IPS-18c (cell line): ENCODE data around the gene TNRC6A.
"Not testable (repeated sequence)": the region's sequence is repeated elsewhere in the genome, so short reads cannot be mapped to it uniquely, and the experiment has no call there.

Source experiments
- H3K4me3 ChIP-seq: 2 replicates; pipeline ENCODE4 v1.7.0; 2013; ENCODE audit warnings: low read depth, mild to moderate bottlenecking, low read length, moderate library complexity; ENCODE audit not compliant: insufficient read depth
- H3K9me3 ChIP-seq: one replicate; pipeline ENCODE4 v1.6.1; 2013; ENCODE audit warnings: mild to moderate bottlenecking, low read length, moderate library complexity; ENCODE audit not compliant: control insufficient read depth, insufficient read depth

The TNRC6A gene

DNA sequence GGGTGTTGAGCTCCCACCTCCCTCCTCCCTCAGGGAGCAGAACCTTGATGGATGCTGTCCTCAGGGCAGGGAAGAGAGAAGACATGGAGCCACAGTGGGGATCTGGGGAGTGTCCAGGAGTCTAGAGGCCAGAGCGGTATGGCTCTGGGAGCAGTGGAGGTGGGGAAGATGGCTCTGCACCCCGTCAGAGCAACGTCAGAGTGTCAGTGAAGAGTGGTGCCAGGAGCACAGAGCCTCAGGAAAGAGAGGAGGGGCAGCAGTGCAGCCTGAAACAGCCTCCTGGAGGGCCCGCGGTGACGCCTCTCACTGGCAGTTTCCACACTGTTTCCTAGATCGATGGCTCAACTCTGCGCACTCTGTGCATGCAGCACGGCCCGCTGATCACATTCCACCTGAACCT is 93.1 kb downstream of the TNRC6A start:
- Histone ChIP-seq H3K9me3 (no peaks in the 10 kb centered on the region), H3K4me3 (no peak overlapping the region)

DNA sequence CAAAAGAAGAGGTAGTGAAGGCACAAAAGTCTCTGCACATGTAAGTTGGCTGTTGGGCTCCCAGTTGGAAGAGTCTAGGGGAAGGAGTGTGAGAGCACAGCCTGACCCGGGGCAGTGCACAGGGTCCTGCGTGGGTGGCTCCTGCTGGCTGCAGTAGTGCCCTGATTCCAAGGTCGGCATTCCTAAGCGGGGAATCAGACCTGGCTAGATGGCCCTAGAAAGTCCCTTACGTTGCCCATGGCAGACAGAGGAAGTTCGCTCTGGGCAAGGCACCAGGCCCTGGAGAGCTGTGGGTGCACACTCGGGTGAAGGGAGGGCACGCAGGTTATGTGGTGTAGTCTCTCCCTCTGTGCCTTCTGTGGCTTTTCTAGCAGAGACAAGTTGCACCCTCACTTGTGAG is 93.5 kb downstream of the TNRC6A start:
- no peak overlapping the region for H3K4me3 ChIP-seq
- H3K9me3 ChIP-seq = no peaks in the 10 kb centered on the region

DNA sequence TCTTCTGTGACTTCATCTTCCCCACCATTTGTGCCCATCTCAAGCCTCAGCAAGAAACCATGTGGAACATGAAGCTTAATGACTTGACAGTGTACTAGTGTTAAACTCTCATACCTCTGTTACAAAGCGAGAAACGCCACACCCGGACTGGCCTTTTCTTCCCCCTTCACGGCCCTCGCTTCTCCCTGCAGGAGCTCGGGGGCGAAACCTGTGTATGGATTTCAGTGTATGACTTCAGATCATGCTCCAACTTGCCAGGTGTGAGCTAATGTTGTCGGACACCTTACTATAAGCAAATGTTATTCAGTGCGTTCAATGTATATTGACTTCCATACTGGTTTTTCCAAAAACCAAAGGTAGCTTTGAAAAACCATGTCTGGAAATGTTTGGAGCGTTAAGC is 96.2 kb downstream of the TNRC6A start:
- Histone ChIP-seq H3K9me3 (no peaks in the 10 kb centered on the region), H3K4me3 (no peak overlapping the region)

DNA sequence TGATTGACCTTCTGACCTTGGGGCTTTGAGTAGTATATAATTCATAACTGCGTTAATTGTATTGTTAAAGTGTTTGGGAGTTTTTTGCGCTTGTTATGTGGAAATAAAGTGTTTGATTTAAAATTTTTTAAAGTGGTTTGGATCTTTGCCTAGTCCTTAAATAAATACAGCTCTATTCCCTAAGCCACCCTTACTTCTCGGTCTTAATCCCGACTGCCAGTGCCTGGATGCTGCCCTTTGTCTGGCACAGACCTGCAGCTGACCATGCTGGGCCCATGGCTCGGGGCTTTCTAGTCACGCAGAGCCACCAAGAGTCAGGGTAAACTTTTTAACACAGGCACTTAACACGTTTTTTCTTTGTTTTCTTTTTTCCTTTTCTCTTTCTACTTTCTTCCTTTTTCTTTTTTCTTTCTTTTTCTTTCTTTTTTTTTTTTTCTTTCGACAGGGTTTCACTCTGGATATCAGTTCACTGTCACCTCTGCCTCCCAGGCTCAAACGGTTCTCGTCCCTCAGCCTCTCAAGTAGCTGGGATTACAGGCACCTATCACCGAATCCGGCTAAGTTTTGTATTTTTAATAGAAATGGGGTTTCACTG is 96.7 kb downstream of the TNRC6A start:
- H3K9me3 ChIP-seq = no peaks in the 10 kb centered on the region
- H3K4me3 ChIP-seq = no peak overlapping the region

DNA sequence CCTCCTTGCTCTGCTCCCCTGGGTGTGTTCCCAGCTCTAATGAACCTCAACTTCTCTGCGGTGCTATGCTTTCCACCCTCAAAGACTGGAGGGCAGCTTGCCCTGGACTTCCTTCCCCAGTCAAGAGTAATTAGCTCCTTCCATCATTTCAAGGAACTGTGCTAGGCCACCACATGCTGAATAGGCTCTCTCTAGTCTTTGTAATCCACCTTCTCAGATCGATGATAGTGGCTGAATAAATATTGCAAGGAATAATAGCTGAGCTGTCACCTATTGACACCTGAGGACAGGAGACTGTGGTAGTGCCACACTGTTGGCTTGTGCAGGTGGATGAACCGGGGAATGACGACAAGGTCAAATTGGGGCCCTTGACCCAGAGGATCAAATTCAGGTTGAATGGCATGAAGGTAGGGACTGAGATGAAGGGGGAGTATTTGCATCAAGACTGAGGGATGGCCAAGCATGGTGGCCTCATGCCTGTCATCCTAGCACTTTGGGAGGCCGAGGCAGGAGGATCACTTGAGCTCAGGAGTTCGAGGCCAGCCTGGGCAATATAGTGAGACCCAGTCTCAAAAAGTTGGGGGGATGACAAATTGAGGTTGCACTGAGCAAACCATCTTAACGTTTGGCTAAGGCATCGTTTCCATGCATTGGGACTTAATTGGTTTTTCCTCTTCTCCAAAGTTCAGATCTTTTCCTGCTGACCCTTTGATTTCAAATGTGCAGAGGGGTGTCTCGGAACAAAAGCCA is 97.5 kb downstream of the TNRC6A start:
- Histone ChIP-seq H3K4me3 (no peak overlapping the region), H3K9me3 (no peaks in the 10 kb centered on the region)

DNA sequence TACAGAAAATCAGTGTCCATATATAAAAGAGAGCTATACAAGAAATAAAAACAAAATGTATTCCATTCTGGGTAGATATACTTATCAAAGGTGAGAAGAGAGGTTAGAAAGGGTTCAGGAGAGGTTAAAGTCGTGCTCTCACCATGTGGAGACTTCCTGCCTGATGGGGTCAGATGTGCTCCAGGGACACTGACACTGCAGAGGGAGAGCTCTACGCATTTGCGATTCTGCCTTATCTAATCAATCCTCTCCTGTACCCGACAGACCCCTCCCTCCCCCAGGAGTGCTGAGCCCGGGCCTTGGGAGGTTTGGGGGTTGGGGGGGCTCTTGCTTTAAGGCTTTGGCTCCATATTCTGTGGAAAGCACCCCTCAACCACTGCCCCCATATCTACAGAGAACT is 99.7 kb downstream of the TNRC6A start:
- Histone ChIP-seq H3K4me3 (no peak overlapping the region), H3K9me3 (no peaks in the 10 kb centered on the region)

DNA sequence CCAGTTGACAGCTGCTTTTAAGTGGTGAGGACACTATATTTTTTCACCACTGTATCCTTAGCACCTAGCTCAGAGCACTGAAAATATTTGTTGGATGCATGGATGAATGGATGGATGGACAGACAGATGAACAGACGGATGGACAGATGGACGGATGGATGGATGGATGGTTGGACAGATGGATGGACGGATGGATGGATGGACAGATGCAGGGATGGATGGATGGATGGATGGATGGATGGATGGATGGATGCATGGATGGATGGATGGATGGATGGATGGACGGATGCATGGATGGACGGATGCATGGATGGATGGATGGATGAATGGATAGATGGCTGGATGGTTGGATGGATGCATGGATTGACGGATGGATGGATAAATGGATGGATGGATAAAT is 103.9 kb downstream of the TNRC6A start:
- H3K9me3 ChIP-seq = no peaks in the 10 kb centered on the region
- H3K4me3 ChIP-seq = no peak overlapping the region

DNA sequence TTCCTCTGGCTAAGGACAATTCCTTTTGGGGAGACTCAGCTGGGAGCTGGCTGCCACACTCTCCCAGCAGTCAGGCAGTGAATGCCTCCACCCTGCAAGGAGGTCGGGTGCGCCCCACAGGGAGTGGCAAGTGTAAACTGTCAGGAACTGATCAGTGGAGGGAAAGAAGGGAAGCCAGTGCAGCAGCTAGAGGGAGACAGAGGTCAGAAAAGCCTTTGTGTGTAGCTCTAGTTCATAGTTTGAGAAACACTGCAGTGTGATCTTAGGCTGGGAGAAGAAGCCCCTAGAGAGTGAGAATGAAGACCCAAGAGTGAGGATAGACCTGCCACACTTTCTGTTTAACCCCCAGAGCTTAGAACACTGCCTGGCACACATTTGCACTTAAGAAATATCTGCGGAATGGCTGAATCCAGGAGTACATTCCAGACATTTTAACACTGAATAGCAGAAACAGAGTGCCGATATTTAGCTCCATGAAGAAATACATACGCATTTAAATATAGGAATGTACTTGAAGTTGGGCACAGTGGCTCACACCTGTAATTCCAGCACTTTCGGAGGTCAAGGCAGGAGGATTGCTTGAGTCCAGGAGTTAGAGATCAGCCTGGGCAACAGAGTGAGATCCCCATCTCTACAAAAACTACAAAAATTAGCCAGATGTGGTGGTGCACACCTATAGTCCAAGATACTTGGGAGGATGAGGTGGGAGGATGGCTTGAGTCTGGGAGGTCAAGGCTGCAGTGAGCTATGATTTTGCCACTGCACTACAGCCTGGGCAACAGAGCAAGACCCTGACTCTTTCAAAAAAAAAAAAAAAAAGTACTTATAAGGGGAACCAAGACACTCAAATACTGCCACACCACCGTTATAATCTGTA is 105.2 kb downstream of the TNRC6A start:
- Histone ChIP-seq H3K9me3 (no peaks in the 10 kb centered on the region), H3K4me3 (no peak overlapping the region)

DNA sequence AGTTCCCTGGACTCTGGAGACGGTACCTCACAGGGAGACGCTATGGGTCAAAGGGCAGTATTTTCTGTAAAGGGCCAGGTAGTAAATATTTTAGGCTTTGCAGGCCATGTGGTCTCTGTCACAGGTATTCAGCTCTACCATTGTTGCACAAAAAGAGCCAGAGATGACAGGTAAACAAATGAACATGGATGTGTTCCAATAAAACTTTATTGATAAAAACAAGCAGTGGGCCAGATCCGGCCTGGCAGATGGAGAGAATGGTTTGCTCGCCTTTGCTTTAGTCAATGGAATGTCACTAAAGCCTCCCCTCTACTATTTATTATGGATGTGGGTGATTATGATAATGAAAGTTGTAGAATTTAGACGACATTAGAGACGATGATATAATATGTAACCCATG is 107.4 kb downstream of the TNRC6A start:
- no peak overlapping the region for H3K4me3 ChIP-seq
- H3K9me3 ChIP-seq = no peaks in the 10 kb centered on the region

DNA sequence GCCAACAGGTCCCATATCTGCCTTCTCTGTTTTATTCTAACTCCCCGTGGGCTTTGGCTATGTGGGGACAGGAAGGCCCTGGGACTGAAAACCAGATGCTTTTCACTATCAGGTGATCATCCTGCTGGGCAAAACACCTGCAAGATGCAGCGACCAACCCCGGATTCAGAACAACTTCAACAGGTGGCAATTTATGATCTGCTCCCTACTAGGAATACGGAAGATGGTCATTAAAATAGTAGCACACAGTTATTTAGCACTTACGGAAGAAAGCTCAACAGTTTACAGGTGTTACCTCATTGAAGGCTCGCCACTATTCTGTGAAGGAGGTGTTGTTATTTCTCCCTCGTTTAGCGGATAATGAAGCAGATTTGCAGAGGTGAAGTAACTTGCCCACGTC is 108.5 kb downstream of the TNRC6A start:
- Histone ChIP-seq H3K4me3 (no peak overlapping the region), H3K9me3 (no peaks in the 10 kb centered on the region)

DNA sequence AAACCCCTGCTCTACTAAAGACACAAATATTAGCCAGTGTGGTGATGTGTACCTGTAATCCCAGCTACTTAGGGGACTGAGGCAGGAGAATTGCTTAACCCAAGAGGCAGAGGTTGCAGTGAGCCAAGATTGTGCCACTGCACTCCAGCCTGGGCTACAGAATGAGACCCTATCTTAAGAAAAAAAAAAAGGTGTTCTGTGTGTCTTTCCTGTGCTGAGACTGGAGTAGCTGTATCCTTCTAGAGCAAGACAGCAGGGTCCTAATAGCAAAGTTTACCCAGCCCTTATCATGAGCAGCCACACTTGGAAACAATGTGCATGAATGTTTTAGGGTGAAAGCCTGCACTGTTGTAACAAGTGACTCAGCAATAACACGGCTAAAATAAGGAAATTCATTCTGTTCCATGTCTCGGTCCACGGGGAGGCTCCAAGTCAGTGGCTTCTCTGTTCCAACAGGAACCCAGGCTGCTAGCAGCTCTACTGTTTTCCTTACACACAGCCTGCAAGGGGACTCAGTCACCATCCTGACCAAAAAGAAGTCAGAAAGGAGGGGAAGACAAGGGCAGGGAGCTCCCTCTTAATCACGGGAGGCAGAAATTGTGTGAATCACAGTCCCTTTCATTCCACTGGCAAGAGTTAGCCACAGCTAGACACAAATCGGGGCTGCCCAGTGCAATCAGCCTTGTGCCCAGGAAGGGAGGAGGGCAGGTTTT is 109.3 kb downstream of the TNRC6A start:
- Histone ChIP-seq H3K4me3 (no peak overlapping the region), H3K9me3 (no peaks in the 10 kb centered on the region)

DNA sequence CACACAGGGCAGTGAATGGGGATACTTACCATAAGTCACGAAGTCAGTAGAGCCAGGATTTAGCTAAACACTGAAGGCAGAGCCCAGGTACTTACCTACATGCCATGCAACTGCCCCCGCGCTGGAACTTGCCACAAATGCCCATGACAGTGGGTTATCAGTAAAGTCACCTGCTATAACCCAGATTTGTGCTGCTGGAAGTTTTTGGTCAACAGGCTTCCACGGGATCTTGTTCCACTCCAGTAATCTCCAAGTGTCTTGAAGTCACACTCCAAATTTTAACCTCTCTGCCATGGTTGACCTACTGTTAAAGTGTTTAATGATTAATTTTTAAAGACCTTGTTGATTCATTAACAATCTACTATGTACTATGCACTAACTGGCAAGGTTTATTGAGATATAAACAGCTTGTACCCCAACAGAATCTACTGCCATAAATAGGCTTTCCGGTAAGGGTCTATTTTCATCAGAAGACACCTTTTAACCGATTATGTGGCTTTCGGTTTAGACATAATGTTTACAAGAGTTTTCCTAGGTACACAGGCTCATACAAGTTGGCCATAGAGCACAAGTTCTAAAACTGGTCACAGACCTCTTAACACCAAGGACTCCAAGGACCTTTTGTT is 110.0 kb downstream of the TNRC6A start:
- Histone ChIP-seq H3K9me3 (no peaks in the 10 kb centered on the region), H3K4me3 (no peak overlapping the region)

DNA sequence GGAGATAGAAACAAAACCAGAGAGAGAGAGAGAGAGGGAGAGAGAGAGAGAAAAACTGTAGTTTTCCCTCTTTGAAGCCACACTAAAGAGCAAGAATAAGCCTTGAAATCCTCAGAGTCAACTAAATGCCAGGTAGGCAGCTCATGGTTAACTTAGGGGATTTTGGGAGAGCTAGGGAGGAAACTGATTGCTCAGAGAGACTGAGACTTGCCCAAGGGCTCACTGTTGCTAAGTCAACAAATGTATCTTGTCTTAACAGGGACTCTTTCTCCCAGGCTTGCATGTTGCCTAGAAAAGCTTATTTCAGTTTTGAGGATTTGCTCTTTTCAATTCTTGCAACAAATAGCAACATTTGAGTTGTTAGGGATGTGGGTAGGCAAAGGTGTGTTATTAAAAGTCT is 111.8 kb downstream of the TNRC6A start:
- H3K4me3 ChIP-seq = no peak overlapping the region
- H3K9me3 ChIP-seq = no peaks in the 10 kb centered on the region

DNA sequence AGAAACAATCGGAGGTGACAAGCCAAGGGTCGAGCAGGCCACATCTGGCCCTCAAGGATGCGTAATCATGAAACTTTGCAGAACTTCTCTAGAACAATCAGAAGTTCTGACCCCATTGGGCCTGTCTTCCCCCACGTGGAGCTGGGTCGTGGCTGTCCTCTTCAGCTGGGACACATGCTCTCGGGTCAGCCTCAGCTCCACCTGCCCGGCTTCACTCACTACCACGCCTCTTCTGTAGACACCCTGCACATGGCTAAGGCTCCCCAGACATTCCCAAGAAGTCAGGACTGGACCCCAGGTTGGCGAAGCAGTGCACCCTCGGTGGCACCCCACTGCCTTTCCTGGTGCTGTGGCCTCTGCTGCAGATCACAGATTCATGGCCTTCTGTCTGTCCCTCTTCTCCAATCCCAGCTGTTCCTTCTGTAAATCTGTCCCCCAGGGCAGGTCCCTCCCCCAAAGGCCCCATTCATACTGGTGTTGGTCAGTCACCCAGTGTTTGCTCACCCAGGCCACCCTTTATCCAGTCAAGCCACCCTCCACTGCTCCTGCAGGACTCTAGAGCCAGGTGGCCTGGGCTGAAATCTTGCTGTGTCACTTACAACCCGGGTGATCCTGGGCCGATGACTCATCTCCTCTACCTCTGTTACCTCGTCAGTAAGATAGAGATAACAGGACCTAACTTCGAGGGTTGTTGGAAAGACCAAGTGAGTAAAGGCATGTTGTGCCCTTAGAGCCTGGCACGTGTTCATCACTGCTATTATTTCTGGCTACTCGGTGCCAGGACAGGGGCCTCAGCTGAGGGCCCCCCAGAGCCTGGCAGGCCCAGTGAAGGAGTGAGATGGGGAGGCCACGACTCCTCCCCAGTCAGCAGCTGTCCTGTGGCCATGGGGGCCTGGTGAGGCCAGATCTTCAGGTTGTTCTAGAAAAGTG is 114.9 kb downstream of the TNRC6A start:
- Histone ChIP-seq H3K4me3 (no peak overlapping the region), H3K9me3 (no peaks in the 10 kb centered on the region)

DNA sequence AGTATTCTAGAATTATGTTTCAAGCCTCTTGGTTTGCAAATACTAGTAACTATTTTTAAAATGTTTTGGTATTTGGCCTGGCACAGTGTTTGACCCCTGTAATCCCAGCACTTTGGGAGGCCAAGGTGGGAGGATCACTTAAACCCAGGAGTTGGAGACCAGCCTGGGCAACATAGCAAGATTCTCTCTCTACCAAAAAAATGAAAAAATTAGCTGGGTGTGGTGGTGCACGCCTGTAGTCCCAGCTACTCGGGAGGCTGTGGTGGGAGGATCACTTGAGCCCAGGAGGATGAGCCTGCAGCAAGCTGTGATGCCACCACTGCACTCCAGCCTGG is 115.5 kb downstream of the TNRC6A start:
- H3K9me3 ChIP-seq, H3K4me3 ChIP-seq: not testable (repeated sequence)

DNA sequence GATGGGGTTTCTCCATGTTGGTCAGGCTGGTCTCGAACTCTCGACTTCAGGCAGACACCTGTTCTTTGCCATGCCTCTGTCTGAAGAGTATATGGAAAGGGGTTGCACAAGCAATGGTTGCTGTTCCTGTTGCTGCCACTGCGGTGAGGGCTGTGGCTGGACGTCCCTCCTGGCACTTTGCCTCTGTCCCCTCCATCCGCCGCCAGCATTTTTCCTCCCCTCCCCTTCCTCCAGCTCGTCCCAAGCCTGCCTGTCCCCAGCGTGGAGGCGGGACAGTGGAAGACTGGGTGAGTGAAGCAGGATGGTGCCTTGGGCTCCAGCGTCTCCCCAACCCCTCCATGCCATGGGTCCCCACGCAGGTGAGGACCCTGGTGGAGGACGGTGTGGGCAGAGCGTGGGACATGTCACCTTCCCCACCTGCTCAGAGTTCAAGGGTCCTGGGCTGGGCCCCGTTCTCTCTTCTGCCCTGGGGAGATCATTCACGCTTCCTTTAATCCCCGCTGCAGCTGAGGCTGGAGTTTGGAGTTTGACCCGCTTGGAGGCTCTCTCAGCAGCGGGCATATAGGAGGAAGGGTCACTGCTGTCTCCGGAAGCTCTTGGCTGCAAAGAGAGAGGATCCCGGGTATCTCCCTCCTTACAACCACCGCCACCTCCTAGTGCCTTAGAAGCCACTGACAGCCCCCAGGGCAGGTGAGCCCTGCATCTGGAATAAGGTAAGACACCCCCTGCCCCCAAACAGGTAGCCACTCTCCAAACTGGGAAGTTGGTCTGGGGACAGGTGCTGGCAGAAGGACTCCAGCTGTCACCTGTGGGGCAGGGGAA is 116.5 kb downstream of the TNRC6A start, which contains the start of gene SLC5A11:
Gene SLC5A11, plus strand, starts transcription at position 238 of the 822 bp plus-strand sequence. CDS start 12,681 bp downstream, outside the sequence.
- Histone ChIP-seq H3K4me3 (no peak within 1 kb of the TSS), H3K9me3 (no peaks in the 10 kb centered on the region)
